ENCODE measurements around the gene IQSEC2. TPM values are rescaled to one million over a fixed set of nuclear protein-coding genes. Genes with fewer than 3 reads are reported as not detected.

Gene IQSEC2
- total RNA-seq, 4 donors from 2014 or later: 6.9 to 12.7 (median 10.4) TPM

DNA sequence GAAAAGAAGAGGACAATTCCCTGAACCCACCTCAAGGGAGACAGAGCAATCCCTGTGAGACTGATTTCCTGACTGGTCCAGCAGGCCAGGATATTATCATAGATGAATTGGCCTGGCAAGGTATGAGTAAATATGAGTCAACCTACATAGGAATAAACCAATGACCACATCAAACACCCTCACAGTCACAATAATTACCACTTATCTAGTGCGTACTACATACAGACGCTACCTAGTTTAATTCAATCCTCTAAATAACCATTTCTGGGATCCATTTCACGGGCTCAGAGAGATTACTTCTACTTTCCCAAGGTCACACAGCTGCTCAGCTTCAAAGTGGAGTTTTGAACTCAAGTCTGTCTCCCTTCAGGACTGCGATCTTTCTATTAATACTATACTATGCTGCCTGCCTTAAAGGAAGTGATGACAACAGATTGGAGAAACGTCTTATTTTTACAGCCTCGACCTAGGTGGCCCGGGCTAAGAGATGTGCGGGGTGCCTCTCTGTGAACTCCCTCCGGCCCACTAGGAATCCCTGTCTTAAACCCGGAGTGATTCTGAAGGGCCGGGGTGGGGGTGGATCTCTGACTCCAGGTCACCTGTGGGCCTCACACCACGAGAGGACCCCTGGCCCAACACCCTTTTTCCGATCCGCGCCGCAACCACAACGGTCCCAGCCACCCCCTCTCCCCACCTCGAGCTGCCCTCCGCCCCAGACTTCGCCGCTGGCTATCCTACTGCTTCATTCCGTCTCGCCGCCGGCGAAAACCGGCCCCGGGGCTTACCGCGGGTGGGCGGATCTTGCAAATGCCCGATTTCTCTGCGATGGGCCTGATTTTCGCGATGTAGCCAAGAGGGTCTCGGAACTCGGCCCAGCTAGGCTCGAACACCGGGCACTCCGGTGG lies 57.2 kb downstream of the IQSEC2 start:
- peak overlapping the region; percentile 60 to 98 (median 78) for H3K4me3 ChIP-seq
- intact Hi-C loops (cut with DNase I): no loop called here
- H3K27ac ChIP-seq: peak overlapping the region; percentile 90 to 95 (median 91)
- H3K9me3 ChIP-seq: no peaks in the 10 kb centered on the region
- H3K36me3 ChIP-seq: peaks cover 0 to 17% (median 14%) of the 10 kb centered on the region in 3 donors
- TF ChIP-seq, protein P1, sequence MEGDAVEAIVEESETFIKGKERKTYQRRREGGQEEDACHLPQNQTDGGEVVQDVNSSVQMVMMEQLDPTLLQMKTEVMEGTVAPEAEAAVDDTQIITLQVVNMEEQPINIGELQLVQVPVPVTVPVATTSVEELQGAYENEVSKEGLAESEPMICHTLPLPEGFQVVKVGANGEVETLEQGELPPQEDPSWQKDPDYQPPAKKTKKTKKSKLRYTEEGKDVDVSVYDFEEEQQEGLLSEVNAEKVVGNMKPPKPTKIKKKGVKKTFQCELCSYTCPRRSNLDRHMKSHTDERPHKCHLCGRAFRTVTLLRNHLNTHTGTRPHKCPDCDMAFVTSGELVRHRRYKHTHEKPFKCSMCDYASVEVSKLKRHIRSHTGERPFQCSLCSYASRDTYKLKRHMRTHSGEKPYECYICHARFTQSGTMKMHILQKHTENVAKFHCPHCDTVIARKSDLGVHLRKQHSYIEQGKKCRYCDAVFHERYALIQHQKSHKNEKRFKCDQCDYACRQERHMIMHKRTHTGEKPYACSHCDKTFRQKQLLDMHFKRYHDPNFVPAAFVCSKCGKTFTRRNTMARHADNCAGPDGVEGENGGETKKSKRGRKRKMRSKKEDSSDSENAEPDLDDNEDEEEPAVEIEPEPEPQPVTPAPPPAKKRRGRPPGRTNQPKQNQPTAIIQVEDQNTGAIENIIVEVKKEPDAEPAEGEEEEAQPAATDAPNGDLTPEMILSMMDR (IDR thresholded peaks at IDR 0.05): no peak
- TF ChIP-seq POLR2A (IDR thresholded peaks at IDR 0.05): no peak
- H3K4me1 ChIP-seq: peaks cover 19 to 34% (median 21%) of the 10 kb centered on the region in 3 donors
- 2 to 5% methylated on average over 4 to 18 of the region's 40 CpGs for WGBS, 2 donors
- H3K27me3 ChIP-seq: no peaks in the 10 kb centered on the region
- no peak for DNase-seq

DNA sequence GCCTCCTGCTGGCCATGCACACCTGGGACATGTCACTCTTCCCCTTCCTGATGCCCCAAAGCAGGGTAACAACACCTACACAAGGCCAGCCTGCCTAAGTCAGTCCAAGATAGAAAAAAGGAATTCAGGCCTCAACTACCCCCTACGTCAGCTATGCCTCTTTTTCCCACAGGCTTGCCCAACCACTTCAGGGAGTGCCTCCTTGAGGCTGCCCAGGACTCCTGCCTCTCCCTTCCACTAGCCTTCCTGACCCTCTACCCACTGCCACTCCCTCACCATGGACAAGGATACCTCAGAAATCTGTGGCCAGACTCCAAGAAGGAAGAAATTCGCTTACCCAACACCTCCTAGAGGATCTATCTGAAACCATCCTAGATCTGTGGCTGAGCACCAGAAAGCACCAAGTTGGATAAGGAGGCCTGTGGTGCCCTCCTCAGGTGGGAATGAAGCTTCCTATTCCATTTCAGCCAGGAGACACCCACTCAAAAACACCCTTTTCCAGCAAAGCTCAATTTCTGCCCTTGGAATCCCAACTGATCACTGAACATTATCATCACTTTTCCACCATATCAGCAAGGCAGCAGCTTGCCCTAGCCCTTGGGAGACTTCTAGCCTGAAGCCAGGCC lies 58.2 kb downstream of the IQSEC2 start:
- H3K9me3 ChIP-seq: no peaks in the 10 kb centered on the region
- 13 to 35% methylated on average over 1 to 2 of the region's 2 CpGs for WGBS, 2 donors
- no peak for TF ChIP-seq POLR2A (IDR thresholded peaks at IDR 0.05)
- TF ChIP-seq, protein P1 (IDR thresholded peaks at IDR 0.05): no peak
- H3K4me3 ChIP-seq: peak overlapping the region; percentile 60 to 98 (median 78)
- peaks cover 19 to 34% (median 21%) of the 10 kb centered on the region in 3 donors for H3K4me1 ChIP-seq
- intact Hi-C loops (cut with DNase I): no loop called here
- peaks cover 5 to 27% (median 24%) of the 10 kb centered on the region in 3 donors for H3K36me3 ChIP-seq
- no peak for DNase-seq
- peak overlapping the region in 2 of 4 donors; percentile 90 to 95 for H3K27ac ChIP-seq
- no peaks in the 10 kb centered on the region for H3K27me3 ChIP-seq

Small RNAs within 50 kb of the gene (small RNA-seq; reads per million reads assigned to genes)
- gene RF00019: 0 reads per million in 4 donors

Other genes starting within 250 kb of the IQSEC2 start
- gene GPR173, start 232.8 kb downstream of the IQSEC2 start, total RNA-seq: under 1 TPM in 3 of 4 donors, not detected in 1; 0.09 to 0.57 (median 0.18) TPM
- 10 to 100 TPM in 1 of 4 donors, 1 to 10 TPM in 3; 4.4 to 40.1 (median 5.3) TPM for gene TSPYL2, start 199.2 kb downstream of the IQSEC2 start, total RNA-seq
- gene KANTR, start 187.4 kb downstream of the IQSEC2 start, total RNA-seq: 10 to 100 TPM in 1 of 4 donors, 1 to 10 TPM in 3; 3.5 to 15.6 (median 5.3) TPM
- 100 to 1,000 TPM in 1 of 4 donors, 10 to 100 TPM in 3; 74.2 to 108 (median 80.2) TPM for gene KDM5C, start 56.4 kb downstream of the IQSEC2 start, total RNA-seq
- gene SMC1A, start 141.1 kb upstream of the IQSEC2 start, total RNA-seq: 10 to 100 TPM; 24.4 to 35.4 (median 33.1) TPM
- 1 to 10 TPM in 2 of 4 donors, under 1 TPM in 1, not detected in 1; 0.57 to 1.2 (median 1.1) TPM for gene RIBC1, start 141.3 kb upstream of the IQSEC2 start, total RNA-seq
- gene HSD17B10, start 152.8 kb upstream of the IQSEC2 start, total RNA-seq: 100 to 1,000 TPM in 3 of 4 donors, 10 to 100 TPM in 1; 81.6 to 130 (median 115) TPM

All from esophagus squamous epithelium (tissue), 5 donors.